Non-pigmented ciliary epithelial cell (primary cell): ENCODE measurements around the gene VWA8.
"Not testable (repeated sequence)": the region's sequence is repeated elsewhere in the genome, so short reads cannot be mapped to it uniquely, and the experiment has no call there.

Experiments used
- DNase-seq: peaks from one replicate; pipeline ENCODE4 v3.0.0-alpha.2; 2010; ENCODE audit warnings: low read depth

The VWA8 gene

GRCh38 chr13:41682766-41683165 is 278.1 kb downstream of the VWA8 start:
- DNase-seq: no peak

DNA sequence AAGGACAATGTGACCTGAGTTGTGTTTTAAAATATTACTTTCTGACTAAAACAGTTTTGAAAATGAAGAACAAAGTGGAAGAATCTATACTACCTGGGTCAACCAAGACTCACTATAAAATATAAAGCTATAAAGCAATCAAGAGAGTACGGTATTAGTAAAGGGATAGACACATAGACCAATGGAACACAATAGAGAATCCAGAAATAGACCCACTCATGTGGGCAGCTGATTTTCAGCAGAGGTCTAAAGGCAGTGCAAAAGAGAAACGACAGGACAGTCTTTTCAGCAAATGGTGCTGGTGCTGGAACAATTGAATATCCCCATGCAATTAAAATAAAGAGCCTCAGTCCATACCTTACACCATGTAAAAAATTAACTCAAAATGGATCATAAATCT is 278.9 kb downstream of the VWA8 start:
- no peak for DNase-seq

GRCh38 chr13:41681587-41681986 is 279.3 kb downstream of the VWA8 start:
- DNase-seq: no peak

DNA sequence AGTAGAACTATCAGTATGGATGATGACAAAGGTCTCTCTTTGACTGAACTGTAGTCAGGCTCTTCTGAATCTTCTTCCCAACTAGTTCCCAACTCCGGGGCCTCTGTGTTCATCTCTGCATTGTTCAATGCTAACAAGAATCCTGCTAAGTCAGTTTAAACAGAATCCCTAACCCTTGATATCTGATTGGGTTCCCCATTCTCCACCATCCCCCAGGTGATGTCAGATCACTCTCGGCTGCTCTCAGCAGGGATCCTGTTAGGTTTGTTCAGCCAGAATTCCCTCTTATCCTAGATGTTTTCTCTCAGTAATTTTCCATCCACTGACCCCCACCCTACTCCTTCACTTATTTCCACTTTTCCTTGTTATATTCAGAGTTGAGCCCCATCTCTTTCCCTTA is 280.0 kb downstream of the VWA8 start:
- DNase-seq: no peak

GRCh38 chr13:41678848-41679247 is 282.1 kb downstream of the VWA8 start:
- DNase-seq: no peak

- DNase-seq: no peak
Measured at GRCh38 chr13:41678249-41678648, 282.7 kb downstream of the VWA8 start.

DNA sequence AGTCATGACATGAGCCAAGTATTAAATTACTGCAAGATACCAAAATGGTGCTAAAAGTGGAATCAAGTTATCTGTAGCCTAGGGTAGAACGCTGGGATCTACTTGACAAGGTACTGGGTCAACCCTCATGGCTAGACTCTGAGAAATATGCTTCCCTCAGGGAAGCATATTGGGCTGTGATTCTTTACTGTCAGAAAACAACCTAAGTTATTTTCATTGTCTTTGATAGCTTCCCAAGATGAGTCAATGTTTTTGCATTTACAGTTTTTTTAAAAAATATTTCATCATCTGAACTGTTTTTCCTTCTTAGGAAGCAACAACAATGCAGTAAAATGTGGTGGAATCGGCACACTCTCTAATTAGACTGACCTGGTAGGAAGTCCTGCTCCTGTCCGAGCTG is 285.6 kb downstream of the VWA8 start:
- DNase-seq: no peak

- no peak for DNase-seq
Measured at GRCh38 chr13:41674246-41674645, 286.7 kb downstream of the VWA8 start.

DNA sequence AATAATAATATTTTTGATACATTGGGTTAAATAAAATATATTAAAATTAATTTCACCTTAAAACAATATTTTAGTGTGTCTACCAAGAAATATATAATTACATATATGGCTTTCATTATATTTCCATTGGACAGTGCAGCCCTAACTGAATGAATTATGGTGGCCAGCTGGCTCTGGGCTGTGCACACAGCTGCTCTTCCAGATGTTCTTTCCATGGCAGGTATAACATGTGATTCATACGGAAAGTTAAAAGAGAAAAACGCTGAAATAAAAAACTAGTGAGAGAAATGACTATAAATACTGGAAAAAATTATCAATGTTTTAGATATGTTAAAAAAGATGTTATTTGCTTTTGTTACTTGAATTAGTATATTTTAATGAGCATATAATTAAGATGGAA is 287.3 kb downstream of the VWA8 start:
- DNase-seq: no peak

GRCh38 chr13:41670873-41671443 is 290.0 kb downstream of the VWA8 start:
- no peak for DNase-seq

DNA sequence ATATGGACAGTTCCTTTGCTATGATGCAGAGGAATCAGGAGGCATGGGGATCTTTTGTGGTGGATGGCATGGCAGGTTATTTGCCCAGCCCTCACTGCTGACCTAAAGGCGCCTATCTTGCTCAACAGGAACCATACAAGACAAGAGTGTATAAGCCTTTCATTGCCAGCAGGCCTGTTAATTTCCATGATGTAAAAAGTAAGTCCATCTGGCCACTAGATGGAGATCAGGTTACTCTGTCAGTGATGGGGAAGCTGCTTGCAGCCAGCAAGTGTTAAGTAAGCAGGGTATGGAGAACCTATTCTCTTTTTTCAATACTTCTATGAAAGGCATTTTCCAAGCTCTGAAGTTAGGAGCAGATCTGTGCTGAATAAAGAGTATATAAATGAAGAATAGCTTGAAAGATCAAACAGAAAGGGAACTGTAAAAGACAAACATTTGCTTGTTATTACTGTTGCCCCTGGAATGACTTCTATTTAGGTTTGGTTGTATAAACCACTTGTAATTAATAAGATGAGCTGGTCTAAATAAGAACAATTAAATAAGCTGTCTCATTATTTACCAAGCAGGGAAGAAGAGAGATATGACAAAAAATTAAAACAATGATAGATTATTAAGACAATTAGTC is 292.7 kb downstream of the VWA8 start:
- DNase-seq: peak; percentile 87

DNA sequence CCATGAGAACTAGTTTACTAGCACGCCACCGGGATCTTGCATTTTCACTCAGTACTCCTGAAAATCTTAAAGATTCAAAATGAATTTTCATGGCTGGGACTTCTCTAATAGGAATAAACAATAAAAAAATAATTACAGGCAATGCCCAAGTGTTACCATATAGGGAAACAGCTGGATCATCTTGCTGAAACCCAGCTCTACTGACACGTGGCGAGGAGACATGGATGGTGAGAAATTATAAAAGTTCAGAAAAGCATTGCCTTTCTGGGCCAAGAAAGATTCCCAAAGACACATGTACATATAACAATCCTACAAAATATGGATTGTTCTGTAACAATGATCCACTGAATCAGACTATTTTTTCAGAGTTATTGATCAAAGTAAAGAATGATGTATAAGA is 294.3 kb downstream of the VWA8 start:
- DNase-seq: no peak

DNA sequence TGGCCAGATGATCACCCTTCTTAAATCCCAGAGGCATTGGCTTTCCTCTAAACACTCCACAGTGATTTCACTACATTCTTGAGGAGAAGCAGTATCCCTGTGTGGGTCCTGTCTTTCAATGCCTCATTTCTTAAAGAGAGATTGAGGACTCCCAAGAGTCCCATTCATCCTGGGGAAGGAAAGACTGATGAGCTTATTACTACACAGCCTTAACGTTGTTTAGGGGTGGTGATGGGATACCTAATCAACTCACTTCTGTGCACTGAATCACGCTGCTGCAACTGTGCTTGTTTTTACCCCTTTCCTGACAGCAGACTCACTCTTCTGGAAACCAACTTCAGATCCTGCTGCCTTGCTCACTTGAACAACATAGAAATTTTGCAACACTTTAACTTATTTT is 300.5 kb downstream of the VWA8 start:
- no peak for DNase-seq

GRCh38 chr13:41658057-41658661 is 302.8 kb downstream of the VWA8 start:
- peak; percentile 55 for DNase-seq

DNA sequence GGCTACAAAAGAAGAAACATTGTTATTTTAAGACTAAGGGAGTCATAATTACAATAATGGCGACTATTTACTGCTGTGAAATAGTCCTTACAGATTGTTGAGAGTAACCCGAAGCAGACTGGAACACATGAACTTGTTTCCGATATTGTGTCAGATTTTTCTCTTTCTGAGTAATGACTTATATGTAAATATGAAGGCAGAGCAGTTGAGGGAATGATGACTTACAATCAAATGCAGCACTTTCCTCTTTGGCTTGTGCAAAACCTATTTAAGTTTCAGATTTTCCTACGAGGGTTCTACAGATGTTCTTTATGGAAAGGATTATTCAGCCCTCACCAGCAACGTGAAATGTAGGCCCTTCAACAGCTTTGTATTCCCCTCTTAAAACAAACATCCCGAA is 304.9 kb downstream of the VWA8 start:
- DNase-seq: no peak

GRCh38 chr13:41654796-41655195 is 306.1 kb downstream of the VWA8 start:
- no peak for DNase-seq

- DNase-seq: peak; percentile 68
Measured at GRCh38 chr13:41652735-41653361, 308.1 kb downstream of the VWA8 start.

DNA sequence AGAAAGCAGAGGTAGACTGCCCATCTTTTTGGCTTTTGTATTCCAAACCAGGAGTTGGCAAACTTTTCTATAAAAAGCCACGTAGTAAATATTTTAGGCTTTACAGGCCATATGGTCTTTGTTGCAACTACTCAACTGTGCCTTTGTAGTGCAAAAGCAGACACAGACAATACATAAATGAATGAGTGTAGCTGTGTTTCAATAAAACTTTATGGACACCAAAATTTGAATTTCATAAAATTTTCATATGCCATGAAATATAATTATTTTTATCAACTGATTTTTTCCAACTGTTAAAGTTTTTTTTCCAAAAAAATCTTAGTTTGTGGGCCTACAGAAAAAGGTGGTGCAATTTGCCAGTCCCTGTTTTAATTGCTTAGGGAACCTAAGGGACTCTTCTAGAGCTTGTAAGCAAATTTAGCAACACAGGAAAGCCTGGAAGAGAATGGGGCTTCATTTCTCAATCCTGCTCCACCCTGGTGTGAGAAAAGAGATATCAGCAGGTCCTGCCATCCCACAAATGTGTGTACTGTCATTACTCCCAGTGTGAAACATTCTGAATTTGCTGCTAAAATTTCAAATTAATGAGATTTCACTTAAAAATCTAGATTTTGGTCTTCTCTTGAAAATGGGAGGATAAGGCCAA is 309.4 kb downstream of the VWA8 start:
- no peak for DNase-seq

- DNase-seq: no peak
Measured at GRCh38 chr13:41650706-41651105, 310.2 kb downstream of the VWA8 start.

DNA sequence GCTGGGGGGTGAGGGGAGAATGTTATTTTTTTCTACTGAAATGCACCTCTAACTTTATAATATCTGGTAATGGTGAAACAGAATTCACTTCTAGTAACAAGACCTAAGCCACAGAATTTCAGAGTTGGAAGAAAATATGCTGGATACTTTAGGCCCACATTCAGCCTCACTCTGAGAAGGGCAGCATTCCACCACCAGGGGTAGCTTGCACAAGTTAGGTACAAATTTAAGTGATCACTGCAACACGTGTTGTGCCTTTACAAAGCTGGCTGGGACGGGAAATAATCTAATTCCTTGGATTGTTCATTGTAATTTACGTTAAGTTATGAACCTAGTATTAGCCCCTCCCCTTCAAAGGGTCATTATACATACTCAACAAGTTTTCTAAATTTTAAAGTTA is 311.2 kb downstream of the VWA8 start:
- DNase-seq: no peak

DNA sequence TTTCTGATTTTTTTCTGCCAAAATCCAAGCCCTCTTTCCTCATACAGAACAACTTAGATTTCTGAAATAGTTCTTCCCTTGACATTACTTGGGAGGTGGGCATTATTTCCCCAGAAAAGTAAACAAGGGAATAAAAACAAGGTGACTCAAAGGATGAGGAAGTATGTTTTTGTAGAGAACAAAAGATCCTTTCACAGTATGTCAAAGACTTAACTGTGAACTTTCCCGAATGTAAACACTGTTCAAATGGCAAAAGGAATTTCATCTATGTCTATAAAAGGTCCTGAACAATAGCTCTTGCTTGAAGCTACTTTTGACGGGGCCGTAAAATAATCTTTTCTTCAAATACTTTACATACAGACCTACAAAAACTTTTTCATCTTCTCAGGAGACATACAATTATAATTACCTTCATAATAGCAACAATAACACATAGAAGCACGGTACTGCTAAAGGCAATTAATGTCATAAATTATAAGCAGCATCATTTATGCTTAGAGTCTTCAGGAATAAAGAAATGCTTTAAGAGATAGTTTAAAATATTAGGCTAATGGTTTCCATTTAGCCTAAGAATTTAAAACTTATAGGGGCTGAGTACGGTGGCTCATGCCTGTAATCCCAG is 312.5 kb downstream of the VWA8 start:
- peak; percentile 81 for DNase-seq

DNA sequence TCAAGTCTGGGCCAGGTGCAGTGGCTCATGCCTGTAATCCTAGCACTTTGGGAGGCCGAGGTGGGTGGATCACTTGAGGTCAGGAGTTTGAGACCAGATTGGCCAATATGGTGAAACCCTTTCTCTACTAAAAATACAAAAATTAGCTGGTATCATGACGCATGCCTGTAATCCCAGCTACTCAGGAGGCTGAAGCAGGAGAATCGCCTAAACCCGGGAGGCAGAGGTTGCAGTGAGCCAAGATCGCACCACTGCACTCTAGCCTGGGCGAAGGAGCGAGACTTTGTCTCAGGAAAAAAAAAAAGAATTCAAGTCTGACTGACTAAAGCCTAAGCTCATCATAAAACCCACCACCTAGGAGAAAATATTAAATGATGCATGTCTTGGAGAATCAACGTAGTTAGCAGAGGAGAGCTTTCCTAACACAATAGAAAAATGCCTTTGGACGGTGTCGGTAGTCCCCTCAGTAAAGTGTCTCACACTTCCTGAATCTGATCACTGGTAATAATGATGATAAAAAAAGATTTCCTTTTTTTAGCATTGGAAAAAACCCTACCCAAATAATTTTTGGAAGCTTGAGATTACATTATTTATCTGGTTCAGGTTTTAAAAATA is 313.1 kb downstream of the VWA8 start:
- DNase-seq: not testable (repeated sequence)
